SH-SY5Y (cell line): ENCODE measurements around the gene A2ML1.

Source experiments
- GATA2 ChIP-seq: IDR thresholded peaks from 2 replicates; pipeline ENCODE4 v1.6.1; 2011; ENCODE audit warnings: mild to moderate bottlenecking, low read depth, low read length
- GATA3 ChIP-seq: IDR thresholded peaks from 2 replicates; pipeline ENCODE4 v1.6.1; 2011; ENCODE audit warnings: low read depth, mild to moderate bottlenecking, low read length, moderate library complexity

Gene A2ML1

DNA sequence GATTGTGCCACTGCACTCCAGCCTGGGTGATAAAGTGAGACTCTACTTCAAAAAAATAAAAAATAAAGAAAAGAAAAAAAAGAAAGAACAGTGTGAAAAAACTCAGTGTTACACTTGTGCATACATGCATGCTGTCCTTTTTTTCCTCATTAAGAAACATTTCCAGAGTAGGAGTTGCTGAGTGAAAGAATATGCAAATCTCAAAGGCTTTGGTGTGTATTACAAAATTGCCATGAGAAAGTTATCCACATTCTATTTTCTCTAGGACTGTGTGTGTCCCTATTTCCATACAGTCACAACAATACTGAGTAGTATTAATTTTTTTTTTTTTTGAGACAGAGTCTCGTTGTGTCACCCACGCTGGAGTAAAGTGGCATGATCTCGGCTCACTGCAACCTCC, 830 bp upstream of the A2ML1 start:
- TF ChIP-seq GATA2 (no peak), GATA3 (no peak)

DNA sequence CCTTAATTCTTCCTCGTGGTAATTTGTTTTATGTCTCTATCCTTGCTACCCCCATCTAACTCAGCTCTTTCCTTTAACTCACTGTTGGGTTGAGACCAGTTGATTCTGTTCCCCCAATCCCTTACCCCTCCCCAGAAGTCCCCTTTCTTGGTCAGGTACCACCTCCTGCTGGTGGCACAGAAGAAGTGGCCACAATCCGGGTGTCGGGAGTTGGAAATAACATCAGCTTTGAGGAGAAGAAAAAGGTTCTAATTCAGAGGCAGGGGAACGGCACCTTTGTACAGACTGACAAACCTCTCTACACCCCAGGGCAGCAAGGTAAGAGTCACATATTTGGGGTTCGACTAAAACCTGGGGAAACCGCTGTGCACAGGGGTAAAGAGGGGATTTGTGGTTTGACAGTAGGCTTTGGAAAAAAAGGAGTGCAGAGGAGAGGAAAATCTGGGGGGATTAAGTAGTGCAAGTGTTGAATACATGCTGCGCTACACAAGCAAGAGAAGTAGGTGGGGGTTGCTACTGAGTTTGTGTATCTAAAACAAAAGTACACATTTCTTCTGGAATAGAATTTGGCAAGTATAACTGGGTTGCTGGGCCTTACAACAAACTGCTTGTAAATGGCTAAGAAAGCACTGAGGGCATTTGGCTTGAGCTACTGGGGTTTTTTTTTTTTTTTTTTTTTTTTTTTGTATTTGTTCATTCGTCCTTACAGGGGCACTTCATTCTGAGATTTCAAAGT, 1.3 kb downstream of the A2ML1 start:
- TF ChIP-seq GATA3 (no peak), GATA2 (no peak)

DNA sequence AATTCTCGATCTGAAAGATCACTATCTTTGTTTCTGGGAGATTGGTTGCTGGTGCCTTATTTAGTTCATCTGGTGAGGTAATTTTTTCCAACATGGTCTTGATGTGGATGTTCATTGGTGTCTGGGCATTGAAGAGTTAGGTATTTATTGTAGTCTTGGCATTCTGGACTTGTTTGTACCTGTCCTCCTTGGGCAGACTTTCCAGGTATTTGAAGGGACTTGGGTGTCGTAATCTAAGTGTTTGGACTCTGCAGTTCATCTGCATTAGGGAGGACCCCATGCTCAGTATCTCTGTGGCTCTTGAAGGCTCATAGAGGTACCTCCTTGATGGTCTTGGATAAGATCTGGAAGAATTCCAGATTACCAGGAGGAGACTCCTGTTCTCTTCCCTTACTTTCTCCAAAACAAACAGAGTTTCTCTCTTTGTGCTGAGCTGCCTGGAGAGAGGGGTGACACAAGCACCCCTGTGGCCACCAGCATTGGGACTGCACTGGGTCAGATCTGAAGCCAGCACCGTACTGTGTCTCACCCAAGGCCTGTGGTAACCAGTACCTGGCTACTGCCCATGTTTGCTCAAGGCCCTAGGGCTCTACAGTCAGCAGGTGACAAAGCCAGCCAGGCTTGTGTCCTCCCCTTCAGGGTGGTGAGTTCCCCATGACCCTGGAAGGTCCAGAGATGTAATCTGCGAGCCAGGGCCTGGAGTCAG, 5.3 kb downstream of the A2ML1 start:
- no peak for TF ChIP-seq GATA3
- TF ChIP-seq GATA2: no peak

DNA sequence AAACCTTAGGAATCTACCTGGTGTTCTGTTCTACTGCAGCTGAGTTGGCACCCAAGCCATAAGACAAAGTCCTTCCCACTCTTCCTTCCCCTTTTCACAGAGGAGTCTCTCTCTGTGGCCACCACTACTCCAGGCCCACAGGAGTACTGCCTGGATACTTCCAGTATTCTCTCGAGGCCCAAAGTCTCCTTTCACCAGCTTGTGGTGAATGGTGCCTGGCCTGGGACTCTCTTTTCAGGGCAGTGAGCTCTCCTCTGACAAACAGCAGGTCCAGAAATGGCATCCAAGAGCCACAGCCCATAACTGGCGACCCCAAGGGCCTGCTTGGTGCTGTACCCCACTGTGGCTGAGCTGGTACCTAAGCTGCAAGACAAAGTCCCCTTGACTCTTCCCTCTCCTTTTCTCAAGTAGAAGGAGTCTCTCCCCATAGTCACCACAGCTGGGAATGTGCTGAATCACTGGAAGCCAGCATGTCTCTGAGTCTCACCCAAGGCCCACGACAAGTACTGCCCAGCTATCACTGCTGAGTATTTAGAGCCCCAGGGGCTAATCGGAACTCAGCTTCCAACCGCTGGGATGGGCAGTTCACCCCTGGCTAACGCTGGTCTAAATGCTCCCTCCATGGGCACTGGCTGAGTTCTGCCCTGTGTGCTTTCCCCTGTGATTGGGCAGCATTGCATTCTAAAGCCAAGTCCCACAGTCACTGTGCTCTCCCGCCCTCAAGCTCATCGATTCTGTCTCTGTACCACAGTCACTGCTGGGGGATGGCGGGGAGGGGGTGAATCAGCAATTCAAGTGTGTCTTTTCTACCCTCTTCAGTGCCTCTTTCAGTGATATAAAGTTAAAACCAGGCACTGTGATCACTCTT, 6.1 kb downstream of the A2ML1 start:
- no peak for TF ChIP-seq GATA2
- no peak for TF ChIP-seq GATA3

DNA sequence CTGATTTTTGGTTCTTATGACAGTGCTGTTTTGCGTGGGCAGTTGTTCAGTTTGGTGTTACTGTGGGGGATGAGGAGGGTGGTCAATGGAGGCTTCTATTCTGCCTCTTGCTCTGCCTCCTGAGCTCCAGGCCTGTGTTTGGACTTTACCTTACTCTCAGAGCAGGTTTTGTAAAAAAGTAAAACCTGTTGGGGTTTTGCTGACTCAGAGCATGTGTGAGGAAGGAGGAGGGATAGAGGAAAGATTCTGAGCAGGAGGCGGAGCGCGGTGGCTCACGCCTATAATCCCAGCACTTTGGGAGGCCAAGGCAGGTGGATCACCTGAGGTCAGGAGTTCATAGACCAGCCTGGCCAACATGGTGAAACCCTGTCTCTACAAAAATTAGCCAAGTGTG, 6.7 kb downstream of the A2ML1 start:
- no peak for TF ChIP-seq GATA3
- no peak for TF ChIP-seq GATA2

DNA sequence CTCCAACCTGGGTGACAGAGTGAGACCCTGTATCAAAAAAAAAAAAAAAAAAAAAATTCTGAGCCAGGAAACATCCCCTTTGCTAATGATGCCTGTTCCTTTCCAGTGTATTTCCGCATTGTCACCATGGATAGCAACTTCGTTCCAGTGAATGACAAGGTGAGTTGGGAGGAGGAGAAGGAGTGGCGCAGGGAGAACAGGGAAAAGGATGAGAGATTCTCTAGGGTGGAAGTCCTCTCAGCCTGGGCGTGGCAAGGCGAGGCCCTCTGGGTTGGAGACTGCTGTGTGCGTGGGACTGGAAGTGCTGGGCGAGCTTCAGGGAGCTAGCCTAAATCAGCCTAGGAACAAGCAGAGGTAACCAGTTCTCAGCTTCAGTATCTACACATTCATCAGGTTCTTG, 7.2 kb downstream of the A2ML1 start:
- TF ChIP-seq GATA3: no peak
- no peak for TF ChIP-seq GATA2

DNA sequence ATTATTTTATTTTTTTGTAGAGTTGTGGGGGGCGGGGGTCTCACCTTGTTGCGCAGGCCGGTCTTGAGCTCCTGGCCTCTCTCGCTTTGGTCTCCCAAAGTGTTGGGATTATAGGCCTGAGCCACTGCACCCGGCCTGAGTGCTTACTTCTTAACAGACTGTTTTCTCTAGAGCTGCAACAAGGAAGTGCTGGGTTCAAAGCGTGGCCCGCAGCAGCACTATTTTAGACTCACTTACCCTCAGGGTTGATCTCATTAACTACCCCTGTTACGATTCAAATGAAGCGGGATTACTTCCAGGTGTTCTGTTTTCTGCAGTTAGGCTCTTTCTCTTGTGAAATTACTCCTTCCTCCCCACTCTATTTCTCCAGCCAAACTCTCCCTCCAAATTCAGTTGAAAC, 8.7 kb downstream of the A2ML1 start:
- no peak for TF ChIP-seq GATA3
- TF ChIP-seq GATA2: no peak

DNA sequence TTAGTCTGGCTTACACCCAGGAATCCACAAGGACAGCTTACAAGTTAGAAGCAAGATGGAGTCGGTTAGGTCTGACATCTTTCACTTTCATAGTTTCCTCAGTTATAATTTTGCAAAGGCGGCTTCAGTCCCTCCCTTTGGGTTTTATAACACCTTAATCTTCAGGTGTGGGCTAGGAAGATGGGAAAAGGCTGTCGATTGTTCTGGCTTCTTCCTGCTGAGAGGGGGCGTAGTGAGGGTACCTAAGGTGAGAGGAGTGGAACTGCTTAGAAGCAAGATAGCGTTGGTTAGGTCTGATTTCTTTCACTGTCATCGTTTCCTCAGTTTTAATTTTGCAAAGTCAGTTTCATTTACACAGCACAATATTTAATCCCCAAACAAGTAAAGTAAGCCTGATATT, 10.1 kb downstream of the A2ML1 start:
- TF ChIP-seq GATA2 (no peak), GATA3 (no peak)

DNA sequence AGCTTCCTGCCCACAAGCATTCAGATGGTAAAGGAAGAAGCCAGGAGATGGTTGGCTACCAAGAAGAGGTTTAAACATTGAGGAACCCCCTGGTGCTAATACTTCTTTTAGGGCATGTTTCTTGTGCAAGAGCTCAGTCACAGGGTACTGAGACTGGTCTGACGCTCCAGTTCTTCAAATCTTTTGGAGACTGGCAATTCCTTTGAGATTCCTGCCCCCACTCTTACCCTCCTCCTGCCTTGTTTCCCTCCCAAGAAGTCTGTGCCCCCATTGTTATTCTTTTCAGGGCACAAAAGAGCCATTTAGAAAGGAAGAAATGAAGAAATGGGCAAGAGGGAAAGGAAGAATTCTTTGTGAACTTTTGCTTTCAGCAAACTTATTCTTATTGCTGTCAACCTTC, 11.8 kb downstream of the A2ML1 start:
- no peak for TF ChIP-seq GATA3
- no peak for TF ChIP-seq GATA2

DNA sequence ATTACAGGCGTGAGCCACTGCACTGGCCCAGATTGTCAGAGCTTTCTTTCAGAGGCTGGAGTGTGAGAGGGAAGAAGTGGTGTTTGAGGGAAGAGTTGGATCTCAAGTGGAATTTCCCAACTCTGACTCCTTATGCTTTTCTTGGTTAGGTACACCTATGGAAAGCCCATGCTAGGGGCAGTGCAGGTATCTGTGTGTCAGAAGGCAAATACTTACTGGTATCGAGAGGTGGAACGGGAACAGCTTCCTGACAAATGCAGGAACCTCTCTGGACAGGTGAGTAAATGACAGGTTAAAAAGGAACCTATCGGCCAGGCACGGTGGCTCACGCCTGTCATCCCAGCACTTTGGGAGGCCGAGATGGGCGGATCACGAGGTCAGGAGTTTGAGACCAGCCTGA, 14.9 kb downstream of the A2ML1 start:
- TF ChIP-seq GATA2: no peak
- no peak for TF ChIP-seq GATA3

DNA sequence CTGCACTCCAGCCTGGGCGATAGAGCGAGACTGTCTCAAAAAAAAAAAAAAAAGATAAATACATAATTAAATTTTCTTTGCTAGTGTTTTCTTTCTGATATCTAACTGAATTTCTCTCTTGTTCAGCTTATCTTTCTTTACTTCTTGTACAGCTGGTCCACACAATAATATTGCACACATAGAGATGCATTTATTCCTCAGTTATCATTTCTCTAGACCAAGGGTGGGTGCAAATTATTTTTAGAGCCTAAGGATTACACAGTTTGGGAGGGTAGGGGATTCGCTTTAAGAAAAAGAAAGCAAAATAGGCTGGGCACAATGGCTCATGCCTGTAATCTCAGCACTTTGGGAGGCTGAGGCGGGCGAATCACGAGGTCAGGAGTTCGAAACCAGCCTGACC, 17.9 kb downstream of the A2ML1 start:
- TF ChIP-seq GATA2 (no peak), GATA3 (no peak)

DNA sequence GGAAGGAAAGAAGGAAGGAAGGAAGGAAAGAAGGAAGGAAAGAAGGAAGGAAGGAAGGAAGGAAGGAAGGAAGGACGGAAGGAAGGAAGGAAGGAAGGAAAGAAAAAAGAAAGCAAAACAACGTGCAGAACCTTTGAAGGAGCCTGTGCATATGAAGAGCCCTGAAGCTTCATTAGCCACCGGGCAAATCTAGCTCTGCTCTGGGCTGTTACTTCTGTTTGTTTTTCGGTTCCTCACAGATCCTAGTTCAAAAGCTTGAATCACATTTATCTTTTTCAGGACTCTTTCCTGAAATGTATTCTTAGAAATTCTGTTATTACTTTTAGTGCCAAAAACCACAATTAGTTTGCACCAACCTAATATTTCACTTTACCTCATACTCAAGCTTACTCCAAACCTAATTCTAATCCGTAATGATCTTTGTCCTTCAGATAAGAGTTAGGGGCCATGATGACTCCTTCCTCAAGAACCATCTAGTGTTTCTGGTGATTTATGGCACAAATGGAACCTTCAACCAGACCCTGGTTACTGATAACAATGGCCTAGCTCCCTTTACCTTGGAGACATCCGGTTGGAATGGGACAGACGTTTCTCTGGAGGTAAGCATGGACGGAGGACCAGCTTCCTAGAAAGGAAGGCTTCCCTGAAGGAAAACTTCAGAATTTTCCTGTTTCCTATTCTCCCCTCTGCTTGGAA, 18.7 kb downstream of the A2ML1 start:
- TF ChIP-seq GATA2: no peak
- TF ChIP-seq GATA3: no peak

DNA sequence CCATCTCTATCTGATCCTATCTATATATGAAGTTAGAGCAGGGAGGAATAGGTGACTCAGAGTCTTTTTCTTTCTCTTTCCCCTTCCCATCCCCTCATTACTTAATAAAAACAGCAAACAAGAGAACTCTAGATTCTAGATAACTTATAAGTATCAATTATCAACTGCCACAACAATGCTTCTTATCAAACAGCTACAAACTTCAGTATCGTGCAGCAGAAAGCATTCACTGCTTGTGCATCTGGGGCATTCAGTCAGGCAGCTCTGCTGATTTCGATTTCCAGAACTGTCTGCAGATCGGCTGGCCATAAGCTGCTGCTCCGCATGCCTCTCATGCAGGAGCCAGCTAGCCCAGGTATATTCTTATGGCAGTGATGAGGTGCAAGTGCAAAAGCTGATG, 19.4 kb downstream of the A2ML1 start:
- TF ChIP-seq GATA2 (no peak), GATA3 (no peak)

DNA sequence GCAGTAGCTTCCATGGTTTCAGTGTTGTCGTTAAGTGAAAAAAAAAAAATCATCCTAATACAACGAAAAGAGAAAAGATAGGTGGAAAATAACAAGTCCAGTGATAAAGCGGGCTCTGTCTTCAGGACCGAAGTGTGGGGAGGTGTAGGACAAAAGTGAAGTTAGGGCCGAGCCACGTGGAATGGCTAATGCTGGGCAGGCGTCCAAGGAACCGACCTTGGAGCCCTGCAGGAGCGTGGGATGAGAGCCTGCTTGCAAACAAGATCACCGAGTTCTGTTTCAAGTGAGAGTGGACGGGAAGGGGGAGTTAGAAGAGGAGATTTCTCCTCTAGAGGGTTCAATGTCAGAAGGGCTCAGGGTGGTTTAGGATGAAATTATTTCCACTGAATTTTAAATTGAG, 22.2 kb downstream of the A2ML1 start:
- no peak for TF ChIP-seq GATA2
- TF ChIP-seq GATA3: no peak

DNA sequence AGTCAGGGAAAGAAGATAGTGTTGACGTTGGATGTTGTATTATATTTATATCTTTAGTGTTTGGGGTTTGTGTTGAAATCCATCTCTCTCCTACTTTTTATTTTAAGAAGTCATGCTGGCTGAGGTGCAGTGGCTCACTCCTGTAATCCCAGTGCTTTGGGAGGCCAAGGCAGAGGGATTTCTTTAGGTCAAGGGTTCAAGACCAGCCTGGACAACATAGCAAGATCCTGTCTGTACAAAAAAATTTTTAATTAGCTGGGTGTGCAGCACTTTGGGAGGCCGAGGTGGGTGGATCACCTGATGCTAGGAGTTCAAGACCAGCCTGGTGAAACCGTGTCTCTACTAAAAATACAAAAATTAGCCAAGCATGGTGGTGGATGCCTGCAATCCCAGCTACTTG, 23.9 kb downstream of the A2ML1 start:
- TF ChIP-seq GATA2: no peak
- TF ChIP-seq GATA3: no peak
